Measurements from ENCODE around the gene PRKCH. TPM values are rescaled to one million over a fixed set of nuclear protein-coding genes. Genes with fewer than 3 reads are reported as not detected.

The PRKCH gene
- total RNA-seq, 1 experiment from 2014 or later = 2.7 TPM

DNA sequence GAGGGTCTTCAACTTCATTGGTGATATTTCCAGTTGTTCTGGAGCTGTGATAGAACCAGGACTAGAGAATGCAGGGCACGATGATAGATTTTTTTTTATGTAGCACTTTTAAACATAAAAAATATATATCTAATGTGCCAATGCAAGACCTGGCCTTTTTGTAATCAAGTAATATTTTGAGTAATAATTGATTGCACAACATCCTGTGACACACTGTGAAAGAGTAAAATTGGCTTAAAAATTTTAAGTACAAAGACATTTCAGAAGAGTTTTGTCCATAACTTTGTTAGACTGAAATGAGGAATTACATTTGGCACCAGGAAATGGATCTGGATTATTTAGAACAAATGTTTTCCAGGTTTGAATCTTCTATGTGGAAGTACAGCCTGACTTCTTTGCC is 22.1 kb downstream of the PRKCH start:
- Histone ChIP-seq H3K36me3 (ENCODE audit: control insufficient read depth, insufficient read depth, low read length) (no peaks in the 10 kb centered on the region), H3K9me3 (ENCODE audit: control insufficient read depth, insufficient read depth, low read depth, low read length) (no peaks in the 10 kb centered on the region), H3K27me3 (ENCODE audit: control insufficient read depth, insufficient read depth, low read length) (no peaks in the 10 kb centered on the region), H3K4me1 (ENCODE audit: control insufficient read depth, insufficient read depth, low read length) (no peaks in the 10 kb centered on the region), H3K4me3 (ENCODE audit: low read depth in 2 of 2, low read length in 2 of 2) (no peak overlapping the region), H3K27ac (ENCODE audit: low read length) (no peak overlapping the region)
- BruUV-seq (replicated peaks) = no TSS peak
- intact Hi-C loops (cut with micrococcal nuclease; ENCODE audit: unreplicated experiment) = no loop called here
- POLR2A ChIA-PET = no interaction called here
- TF ChIP-seq CTCF (IDR thresholded peaks at IDR 0.05) (no peak), TCF7L2 (IDR thresholded peaks at IDR 0.05; ENCODE audit: low read depth, low read length) (no peak), POLR2AphosphoS5 (IDR thresholded peaks at IDR 0.05; ENCODE audit: low read depth, low read length) (no peak), SIN3A (IDR thresholded peaks at IDR 0.05; ENCODE audit: borderline replicate concordance, insufficient read depth, low read depth, low read length) (no peak)
- TF ChIP-seq, protein P1, sequence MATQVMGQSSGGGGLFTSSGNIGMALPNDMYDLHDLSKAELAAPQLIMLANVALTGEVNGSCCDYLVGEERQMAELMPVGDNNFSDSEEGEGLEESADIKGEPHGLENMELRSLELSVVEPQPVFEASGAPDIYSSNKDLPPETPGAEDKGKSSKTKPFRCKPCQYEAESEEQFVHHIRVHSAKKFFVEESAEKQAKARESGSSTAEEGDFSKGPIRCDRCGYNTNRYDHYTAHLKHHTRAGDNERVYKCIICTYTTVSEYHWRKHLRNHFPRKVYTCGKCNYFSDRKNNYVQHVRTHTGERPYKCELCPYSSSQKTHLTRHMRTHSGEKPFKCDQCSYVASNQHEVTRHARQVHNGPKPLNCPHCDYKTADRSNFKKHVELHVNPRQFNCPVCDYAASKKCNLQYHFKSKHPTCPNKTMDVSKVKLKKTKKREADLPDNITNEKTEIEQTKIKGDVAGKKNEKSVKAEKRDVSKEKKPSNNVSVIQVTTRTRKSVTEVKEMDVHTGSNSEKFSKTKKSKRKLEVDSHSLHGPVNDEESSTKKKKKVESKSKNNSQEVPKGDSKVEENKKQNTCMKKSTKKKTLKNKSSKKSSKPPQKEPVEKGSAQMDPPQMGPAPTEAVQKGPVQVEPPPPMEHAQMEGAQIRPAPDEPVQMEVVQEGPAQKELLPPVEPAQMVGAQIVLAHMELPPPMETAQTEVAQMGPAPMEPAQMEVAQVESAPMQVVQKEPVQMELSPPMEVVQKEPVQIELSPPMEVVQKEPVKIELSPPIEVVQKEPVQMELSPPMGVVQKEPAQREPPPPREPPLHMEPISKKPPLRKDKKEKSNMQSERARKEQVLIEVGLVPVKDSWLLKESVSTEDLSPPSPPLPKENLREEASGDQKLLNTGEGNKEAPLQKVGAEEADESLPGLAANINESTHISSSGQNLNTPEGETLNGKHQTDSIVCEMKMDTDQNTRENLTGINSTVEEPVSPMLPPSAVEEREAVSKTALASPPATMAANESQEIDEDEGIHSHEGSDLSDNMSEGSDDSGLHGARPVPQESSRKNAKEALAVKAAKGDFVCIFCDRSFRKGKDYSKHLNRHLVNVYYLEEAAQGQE (IDR thresholded peaks at IDR 0.05; ENCODE audit: insufficient read depth in 1 of 2, low read depth in 2 of 2, low read length in 1 of 2) = no peak
- CTCF ChIA-PET = no interaction called here
- no peak for ATAC-seq
- DNase-seq (ENCODE audit: low read depth, low spot score) = no peak
- in situ Hi-C loops (cut with HindIII; ENCODE audit: low pct_unique_long_range_greater_than_20kb, low sequenced_read_pairs) = no loop called here

- intact Hi-C loops (cut with micrococcal nuclease; ENCODE audit: unreplicated experiment) (no loop called here), in situ Hi-C loops (cut with HindIII; ENCODE audit: low pct_unique_long_range_greater_than_20kb, low sequenced_read_pairs) (no loop called here)
- ChIA-PET POLR2A (no interaction called here), CTCF (no interaction called here)
- H3K4me3 ChIP-seq (ENCODE audit: low read depth in 2 of 2, low read length in 2 of 2) = no peak overlapping the region
- H3K27ac ChIP-seq (ENCODE audit: low read length) = no peak overlapping the region
- no peaks in the 10 kb centered on the region for H3K27me3 ChIP-seq (ENCODE audit: control insufficient read depth, insufficient read depth, low read length)
- TF ChIP-seq TCF7L2 (IDR thresholded peaks at IDR 0.05; ENCODE audit: low read depth, low read length) = no peak
- no peak for TF ChIP-seq POLR2AphosphoS5 (IDR thresholded peaks at IDR 0.05; ENCODE audit: low read depth, low read length)
- no peak for TF ChIP-seq SIN3A (IDR thresholded peaks at IDR 0.05; ENCODE audit: borderline replicate concordance, insufficient read depth, low read depth, low read length)
- TF ChIP-seq, protein P1 (IDR thresholded peaks at IDR 0.05; ENCODE audit: insufficient read depth in 1 of 2, low read depth in 2 of 2, low read length in 1 of 2) = no peak
- no peak for DNase-seq (ENCODE audit: low read depth, low spot score)
- H3K36me3 ChIP-seq (ENCODE audit: control insufficient read depth, insufficient read depth, low read length) = no peaks in the 10 kb centered on the region
- BruUV-seq (replicated peaks) = no TSS peak
- H3K9me3 ChIP-seq (ENCODE audit: control insufficient read depth, insufficient read depth, low read depth, low read length) = no peaks in the 10 kb centered on the region
- no peak for ATAC-seq
- no peaks in the 10 kb centered on the region for H3K4me1 ChIP-seq (ENCODE audit: control insufficient read depth, insufficient read depth, low read length)
Measured at GRCh38 chr14:61343991-61344405, 22.6 kb downstream of the PRKCH start.

Measured in Panc1 (cell line).